Ectodermal cell (in vitro differentiated cells): ENCODE measurements around the gene PCDHGA5.
"Not testable (repeated sequence)": the region's sequence is repeated elsewhere in the genome, so short reads cannot be mapped to it uniquely, and the experiment has no call there.

ENCODE experiments used
- H3K27ac ChIP-seq: 2 replicates; pipeline ENCODE4 v1.7.0; 2013; ENCODE audit warnings: mild to moderate bottlenecking, low read depth, low read length; ENCODE audit not compliant: insufficient read depth, poor library complexity, severe bottlenecking
- H3K27me3 ChIP-seq: 2 replicates; pipeline ENCODE4 v1.7.0; 2013; ENCODE audit warnings: mild to moderate bottlenecking, low read length; ENCODE audit not compliant: insufficient read depth, control insufficient read depth, poor library complexity, severe bottlenecking
- H3K36me3 ChIP-seq: one replicate; pipeline ENCODE4 v1.7.0; 2013; ENCODE audit warnings: low read length; ENCODE audit not compliant: control insufficient read depth, insufficient read depth
- H3K4me1 ChIP-seq: one replicate; pipeline ENCODE4 v1.7.0; 2013; ENCODE audit warnings: low read length; ENCODE audit not compliant: control insufficient read depth, insufficient read depth
- H3K4me3 ChIP-seq: 2 replicates; pipeline ENCODE4 v1.7.0; 2013; ENCODE audit warnings: low read depth, low read length, control low read depth; ENCODE audit not compliant: insufficient read depth
- H3K9me3 ChIP-seq: 2 replicates; pipeline ENCODE4 v1.7.0; 2013; ENCODE audit warnings: mild to moderate bottlenecking, low read length, moderate library complexity; ENCODE audit not compliant: control insufficient read depth
- WGBS, 2 experiments: methylation state at CpG; one replicate each; pipeline ENCODE4 v1.1.7; 2013; ENCODE audit warnings: missing lambda C conversion rate in 2 of 2; 5-methylcytosine and 5-hydroxymethylcytosine counted together

PCDHGA5 gene

DNA sequence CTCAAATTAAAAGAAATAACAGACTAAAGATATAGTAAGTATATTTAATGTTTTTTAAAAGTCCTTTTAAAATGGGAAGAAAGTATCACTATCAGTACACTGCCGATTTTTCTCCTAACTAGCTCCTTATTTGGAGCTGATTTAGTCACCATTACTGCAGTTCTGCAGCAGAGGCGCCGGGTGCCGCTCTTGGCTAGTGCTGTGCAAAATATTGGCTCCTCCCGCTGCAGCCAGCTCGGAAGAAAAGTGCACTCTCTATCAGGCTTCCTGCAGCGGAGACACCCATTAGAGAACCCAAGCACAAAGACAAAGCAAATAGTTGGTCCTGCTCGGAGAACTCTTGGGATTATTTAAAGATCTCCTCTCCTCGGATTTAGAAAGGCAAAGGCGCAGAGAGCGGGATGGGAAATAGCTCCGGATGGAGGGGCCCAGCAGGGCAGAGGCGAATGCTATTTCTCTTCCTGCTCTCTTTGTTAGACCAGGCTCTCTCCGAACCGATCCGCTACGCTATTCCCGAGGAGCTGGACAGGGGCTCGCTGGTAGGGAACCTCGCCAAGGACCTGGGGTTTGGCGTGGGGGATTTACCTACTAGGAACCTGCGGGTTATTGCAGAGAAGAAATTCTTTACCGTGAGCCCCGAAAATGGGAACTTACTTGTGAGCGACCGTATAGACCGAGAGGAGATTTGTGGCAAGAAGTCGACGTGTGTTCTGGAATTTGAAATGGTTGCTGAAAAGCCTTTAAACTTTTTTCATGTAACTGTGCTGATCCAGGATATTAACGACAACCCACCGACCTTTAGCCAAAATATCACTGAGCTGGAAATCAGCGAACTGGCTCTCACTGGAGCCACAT lies 6.3 kb downstream of the PCDHGA5 start, which contains the start of gene PCDHGB3:
Gene PCDHGB3 (plus strand): TSS at position 249 of the 855 bp plus-strand sequence. CDS start 153 bp downstream, at position 402.
- Histone ChIP-seq H3K4me3 (no peak within 1 kb of the TSS), H3K27me3 (no peaks in the 10 kb centered on the region), H3K27ac (no peak within 1 kb of the TSS), H3K36me3 (no peaks in the 10 kb centered on the region), H3K4me1 (no peaks in the 10 kb centered on the region), H3K9me3 (peaks cover 10% of the 10 kb centered on the region)
- WGBS, 2 experiments, result 94 to 95% methylated on average over 32 of the region's 32 CpGs

DNA sequence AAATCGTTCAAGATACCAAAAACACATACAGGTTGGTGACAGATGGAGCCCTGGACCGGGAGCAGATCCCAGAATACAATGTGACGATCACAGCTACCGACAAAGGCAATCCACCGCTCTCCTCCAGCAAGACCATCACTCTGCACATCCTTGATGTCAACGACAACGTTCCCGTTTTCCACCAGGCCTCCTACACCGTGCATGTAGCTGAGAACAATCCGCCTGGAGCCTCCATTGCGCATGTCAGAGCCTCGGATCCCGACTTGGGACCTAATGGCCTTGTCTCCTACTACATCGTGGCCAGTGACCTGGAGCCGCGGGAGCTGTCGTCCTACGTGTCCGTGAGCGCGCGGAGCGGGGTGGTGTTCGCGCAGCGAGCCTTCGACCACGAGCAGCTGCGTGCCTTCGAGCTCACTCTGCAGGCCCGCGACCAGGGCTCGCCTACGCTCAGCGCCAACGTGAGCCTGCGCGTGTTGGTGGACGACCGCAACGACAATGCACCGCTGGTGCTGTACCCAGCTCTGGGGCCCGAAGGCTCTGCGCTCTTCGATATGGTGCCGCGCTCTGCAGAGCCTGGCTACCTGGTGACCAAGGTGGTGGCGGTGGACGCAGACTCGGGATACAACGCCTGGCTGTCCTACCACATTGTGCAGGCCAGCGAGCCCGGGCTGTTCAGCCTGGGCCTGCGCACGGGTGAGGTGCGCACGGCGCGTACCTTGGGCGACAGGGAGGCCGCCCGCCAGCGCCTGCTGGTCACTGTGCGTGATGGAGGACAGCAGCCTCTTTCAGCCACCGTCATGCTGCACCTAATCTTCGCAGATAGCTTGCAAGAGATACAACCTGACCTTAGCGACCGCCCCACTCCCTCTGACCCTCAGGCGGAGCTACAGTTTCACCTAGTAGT lies 7.9 kb downstream of the PCDHGA5 start:
- Histone ChIP-seq H3K27ac (no peak overlapping the region), H3K4me1 (no peaks in the 10 kb centered on the region), H3K9me3 (peaks cover 10% of the 10 kb centered on the region), H3K27me3 (no peaks in the 10 kb centered on the region), H3K4me3 (no peak overlapping the region), H3K36me3 (no peaks in the 10 kb centered on the region)
- WGBS, 2 experiments, result 95 to 96% methylated on average over 69 of the region's 69 CpGs

DNA sequence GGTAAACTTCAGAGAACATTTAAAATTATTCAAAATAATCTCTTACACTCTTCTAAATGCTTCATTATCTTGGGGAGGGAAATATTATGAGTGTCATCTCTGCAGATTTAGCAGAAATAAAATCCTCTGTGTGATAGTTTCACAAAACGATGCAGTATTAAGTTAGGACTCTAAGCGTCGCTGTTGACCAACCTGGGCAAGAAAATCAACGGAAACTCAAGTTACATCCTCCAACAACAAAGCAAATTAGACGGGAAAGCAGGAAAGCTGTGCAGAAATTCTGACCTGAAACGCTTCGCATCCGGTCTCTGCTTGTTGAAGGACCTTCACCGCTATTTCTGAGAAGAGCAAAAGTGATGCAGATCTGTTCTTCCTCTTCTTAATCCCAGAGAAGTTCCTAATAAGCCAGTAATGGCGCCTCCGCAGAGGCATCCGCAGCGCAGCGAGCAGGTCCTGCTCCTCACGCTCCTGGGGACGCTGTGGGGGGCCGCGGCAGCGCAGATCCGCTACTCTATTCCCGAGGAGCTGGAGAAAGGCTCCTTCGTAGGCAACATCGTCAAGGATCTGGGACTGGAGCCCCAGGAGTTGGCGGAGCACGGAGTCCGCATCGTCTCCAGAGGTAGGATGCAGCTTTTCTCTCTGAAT lies 9.8 kb downstream of the PCDHGA5 start, which contains the start of gene PCDHGA6:
Gene PCDHGA6 (plus strand): TSS at position 219 of the 645 bp plus-strand sequence. CDS start 193 bp downstream, at position 412.
- 94% methylated on average over 27 of the region's 27 CpGs for WGBS, 2 experiments
- Histone ChIP-seq H3K27me3 (no peaks in the 10 kb centered on the region), H3K36me3 (no peaks in the 10 kb centered on the region), H3K4me3 (no peak within 1 kb of the TSS), H3K27ac (no peak within 1 kb of the TSS), H3K9me3 (peaks cover 10% of the 10 kb centered on the region), H3K4me1 (no peaks in the 10 kb centered on the region)

DNA sequence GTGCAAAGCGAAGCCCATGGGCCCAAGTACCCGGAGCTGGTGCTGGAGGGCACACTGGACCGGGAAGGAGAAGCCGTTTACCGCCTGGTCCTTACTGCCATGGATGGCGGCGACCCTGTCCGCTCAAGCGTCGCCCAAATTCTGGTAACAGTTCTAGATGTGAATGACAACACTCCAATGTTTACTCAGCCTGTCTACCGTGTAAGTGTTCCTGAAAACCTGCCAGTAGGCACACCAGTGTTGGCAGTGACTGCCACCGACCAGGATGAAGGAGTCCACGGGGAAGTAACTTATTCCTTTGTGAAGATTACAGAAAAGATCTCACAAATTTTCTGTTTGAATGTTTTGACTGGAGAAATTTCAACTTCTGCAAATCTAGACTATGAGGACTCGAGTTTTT lies 10.7 kb downstream of the PCDHGA5 start:
- Histone ChIP-seq H3K27me3 (no peaks in the 10 kb centered on the region), H3K4me3 (no peak overlapping the region), H3K4me1 (no peaks in the 10 kb centered on the region), H3K9me3 (peaks cover 10% of the 10 kb centered on the region), H3K27ac (no peak overlapping the region), H3K36me3 (no peaks in the 10 kb centered on the region)
- WGBS, 2 experiments, result 94 to 96% methylated on average over 14 of the region's 14 CpGs

DNA sequence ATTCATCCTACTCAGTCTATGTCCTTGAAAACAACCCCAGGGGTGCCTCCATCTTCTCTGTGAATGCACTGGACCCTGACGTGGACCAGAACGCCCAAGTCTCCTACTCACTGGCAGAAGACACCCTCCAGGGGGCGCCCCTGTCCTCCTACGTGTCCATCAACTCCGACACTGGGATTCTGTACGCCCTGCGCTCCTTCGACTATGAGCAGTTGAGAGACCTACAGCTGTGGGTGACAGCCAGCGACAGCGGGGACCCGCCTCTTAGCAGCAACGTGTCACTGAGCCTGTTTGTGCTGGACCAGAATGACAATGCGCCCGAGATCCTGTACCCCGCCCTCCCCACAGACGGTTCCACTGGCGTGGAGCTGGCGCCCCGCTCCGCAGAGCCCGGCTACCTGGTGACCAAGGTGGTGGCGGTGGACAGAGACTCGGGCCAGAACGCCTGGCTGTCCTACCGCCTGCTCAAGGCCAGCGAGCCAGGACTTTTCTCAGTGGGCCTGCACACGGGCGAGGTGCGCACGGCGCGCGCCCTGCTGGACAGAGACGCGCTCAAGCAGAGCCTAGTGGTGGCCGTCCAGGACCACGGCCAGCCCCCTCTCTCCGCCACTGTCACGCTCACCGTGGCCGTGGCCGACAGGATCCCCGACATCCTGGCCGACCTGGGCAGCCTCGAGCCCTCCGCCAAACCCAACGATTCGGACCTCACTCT lies 11.6 kb downstream of the PCDHGA5 start:
- H3K9me3 ChIP-seq, H3K27ac ChIP-seq, H3K4me3 ChIP-seq, H3K27me3 ChIP-seq, H3K36me3 ChIP-seq, H3K4me1 ChIP-seq: not testable (repeated sequence)
- whole genome bisulfite sequencing, 2 experiments, result 94 to 96% methylated on average over 36 of the region's 48 CpGs

DNA sequence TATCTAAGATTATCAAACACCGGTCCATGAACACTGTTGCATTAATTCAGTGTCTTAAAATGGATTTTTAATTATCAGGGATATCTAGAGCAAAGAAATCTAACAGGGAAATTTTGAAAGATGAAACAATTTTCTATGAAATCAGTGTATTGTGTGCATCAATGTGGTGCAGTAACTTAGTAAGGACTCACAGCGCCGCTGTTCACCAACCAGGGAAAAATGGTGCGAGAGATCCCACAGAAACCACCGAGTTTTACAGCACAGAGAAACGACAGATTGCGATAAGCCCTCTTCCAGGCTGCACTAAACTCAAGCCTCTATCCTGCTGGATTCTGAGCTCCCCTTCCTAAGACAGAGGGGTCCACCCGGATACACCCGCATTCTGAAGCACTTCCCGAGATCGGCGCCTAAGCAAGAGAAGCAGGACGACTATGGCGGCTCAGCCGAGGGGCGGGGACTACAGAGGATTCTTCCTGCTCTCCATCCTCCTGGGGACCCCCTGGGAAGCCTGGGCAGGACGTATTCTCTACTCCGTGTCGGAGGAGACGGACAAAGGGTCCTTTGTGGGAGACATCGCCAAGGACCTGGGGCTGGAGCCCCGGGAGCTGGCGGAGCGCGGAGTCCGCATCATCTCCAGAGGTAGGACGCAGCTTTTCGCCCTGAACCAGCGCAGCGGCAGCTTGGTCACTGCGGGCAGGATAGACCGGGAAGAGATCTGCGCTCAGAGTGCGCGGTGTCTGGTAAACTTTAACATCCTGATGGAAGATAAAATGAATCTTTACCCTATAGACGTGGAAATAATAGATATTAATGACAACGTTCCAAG lies 18.7 kb downstream of the PCDHGA5 start, which contains the start of gene PCDHGA7:
Gene PCDHGA7 (plus strand): TSS at position 274 of the 826 bp plus-strand sequence. CDS start 158 bp downstream, at position 432.
- Histone ChIP-seq H3K4me3 (no peak within 1 kb of the TSS), H3K4me1 (no peaks in the 10 kb centered on the region), H3K36me3 (no peaks in the 10 kb centered on the region), H3K27me3 (no peaks in the 10 kb centered on the region), H3K9me3 (peaks cover 2% of the 10 kb centered on the region), H3K27ac (no peak within 1 kb of the TSS)
- WGBS, 2 experiments, result 94 to 95% methylated on average over 37 of the region's 37 CpGs

DNA sequence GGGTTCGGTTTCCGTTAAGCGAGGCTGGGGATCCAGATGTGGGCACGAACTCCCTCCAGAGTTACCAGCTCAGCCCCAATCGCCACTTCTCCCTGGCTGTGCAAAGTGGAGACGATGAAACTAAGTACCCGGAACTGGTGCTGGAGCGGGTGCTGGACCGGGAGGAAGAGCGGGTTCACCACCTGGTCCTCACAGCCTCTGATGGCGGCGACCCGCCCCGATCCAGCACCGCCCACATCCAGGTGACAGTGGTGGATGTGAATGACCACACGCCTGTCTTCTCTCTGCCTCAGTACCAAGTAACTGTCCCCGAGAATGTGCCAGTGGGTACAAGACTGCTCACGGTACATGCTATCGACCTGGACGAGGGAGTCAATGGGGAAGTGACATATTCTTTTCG lies 19.4 kb downstream of the PCDHGA5 start:
- Histone ChIP-seq H3K9me3 (peaks cover 3% of the 10 kb centered on the region), H3K36me3 (no peaks in the 10 kb centered on the region), H3K27me3 (no peaks in the 10 kb centered on the region), H3K4me1 (no peaks in the 10 kb centered on the region), H3K27ac (no peak overlapping the region), H3K4me3 (no peak overlapping the region)
- WGBS, 2 experiments, result 94 to 96% methylated on average over 21 of the region's 21 CpGs

DNA sequence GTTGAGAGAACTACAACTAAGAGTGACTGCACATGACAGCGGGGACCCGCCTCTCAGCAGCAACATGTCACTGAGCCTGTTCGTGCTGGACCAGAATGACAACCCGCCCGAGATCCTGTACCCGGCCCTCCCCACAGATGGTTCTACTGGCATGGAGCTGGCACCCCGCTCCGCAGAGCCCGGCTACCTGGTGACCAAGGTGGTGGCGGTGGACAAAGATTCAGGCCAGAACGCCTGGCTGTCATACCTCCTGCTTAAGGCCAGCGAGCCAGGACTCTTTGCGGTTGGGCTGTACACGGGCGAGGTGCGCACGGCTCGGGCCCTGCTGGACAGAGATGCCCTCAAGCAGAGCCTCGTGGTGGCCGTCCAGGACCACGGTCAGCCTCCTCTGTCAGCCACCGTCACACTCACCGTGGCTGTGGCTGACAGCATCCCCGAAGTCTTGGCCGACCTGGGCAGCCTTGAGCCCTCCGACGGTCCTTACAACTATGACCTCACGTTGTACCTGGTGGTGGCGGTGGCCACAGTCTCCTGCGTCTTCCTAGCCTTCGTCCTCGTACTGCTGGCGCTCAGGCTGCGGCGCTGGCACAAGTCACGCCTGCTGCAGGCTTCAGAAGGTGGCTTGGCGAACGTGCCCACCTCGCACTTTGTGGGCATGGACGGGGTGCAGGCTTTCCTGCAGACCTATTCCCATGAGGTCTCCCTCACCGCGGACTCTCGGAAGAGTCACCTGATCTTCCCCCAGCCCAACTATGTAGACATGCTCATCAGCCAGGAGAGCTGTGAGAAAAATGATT lies 20.7 kb downstream of the PCDHGA5 start:
- Histone ChIP-seq H3K27ac (no peak overlapping the region), H3K4me3 (no peak overlapping the region)
- 94 to 96% methylated on average over 43 of the region's 43 CpGs for WGBS, 2 experiments

More for the DNA sequence above, 20.7 kb downstream of the PCDHGA5 start:
- Histone ChIP-seq H3K36me3 (no peaks in the 10 kb centered on the region), H3K27me3 (no peaks in the 10 kb centered on the region), H3K9me3 (peaks cover 7% of the 10 kb centered on the region), H3K4me1 (no peaks in the 10 kb centered on the region)
